Measurements from ENCODE around the gene BATF3.

DNA sequence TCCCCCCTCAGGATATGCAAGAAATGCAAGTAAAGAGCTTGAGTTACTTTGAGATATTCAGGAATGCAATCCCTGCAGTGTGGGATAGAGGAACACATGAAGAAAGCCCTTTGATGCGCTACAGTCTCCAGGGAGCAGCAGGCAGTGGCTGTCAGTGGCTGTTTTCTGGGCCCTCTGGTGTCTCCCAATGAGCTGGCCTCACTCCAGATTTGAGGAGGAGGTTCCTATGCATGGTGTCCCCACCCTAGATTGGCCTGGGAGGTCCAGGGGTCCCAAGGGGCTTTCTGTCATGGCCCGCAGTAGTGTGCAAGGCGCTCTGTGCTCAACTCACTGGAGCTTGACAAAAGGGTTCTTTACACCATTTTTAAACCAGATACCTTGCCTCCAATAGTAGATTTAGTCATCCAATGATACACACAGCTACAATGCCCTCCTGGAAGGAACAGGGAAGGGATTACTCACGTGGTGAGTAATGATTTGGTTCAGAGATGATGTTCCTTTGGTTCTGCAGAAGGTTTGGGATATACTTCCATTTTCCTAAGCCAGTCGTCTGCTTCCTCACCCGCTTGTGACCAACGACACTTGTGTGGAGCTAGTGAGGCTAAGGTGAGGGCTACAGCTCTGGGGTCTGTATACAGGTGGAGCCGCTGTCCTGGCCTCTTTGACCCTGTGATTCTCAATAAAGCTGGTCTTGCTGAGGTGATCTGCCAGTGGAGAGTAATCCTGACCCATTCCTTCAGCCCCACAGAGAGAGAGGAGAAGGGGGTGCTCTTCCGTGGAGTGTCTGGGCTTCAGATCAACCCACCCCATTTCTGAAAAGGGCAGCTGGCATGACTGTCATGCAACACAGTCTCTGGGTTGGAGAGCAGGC lies 6.6 kb downstream of the BATF3 start:
- TF ChIP-seq, protein P1, sequence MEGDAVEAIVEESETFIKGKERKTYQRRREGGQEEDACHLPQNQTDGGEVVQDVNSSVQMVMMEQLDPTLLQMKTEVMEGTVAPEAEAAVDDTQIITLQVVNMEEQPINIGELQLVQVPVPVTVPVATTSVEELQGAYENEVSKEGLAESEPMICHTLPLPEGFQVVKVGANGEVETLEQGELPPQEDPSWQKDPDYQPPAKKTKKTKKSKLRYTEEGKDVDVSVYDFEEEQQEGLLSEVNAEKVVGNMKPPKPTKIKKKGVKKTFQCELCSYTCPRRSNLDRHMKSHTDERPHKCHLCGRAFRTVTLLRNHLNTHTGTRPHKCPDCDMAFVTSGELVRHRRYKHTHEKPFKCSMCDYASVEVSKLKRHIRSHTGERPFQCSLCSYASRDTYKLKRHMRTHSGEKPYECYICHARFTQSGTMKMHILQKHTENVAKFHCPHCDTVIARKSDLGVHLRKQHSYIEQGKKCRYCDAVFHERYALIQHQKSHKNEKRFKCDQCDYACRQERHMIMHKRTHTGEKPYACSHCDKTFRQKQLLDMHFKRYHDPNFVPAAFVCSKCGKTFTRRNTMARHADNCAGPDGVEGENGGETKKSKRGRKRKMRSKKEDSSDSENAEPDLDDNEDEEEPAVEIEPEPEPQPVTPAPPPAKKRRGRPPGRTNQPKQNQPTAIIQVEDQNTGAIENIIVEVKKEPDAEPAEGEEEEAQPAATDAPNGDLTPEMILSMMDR (IDR thresholded peaks at IDR 0.05) = no peak
- TF ChIP-seq POLR2A (IDR thresholded peaks at IDR 0.05) (no peak), POLR2AphosphoS5 (IDR thresholded peaks at IDR 0.05) (no peak)

All from breast epithelium (tissue), 3 donors.